Transverse colon (tissue), 4 donors: ENCODE data around the gene UBN1.

Experiments
- POLR2A ChIP-seq: fragments of 450-650 bp; IDR thresholded peaks from one replicate; pipeline ENCODE4 v1.6.1; 2016; ENCODE audit warnings: antibody characterized with exemption, mild to moderate bottlenecking, moderate library complexity
- POLR2AphosphoS5 ChIP-seq, 3 donors: sonication (generic); formaldehyde crosslinking; IDR thresholded peaks; one replicate each; pipeline ENCODE4 v1.6.1; 2016; ENCODE audit warnings: antibody characterized with exemption in 3 of 3
- TF ChIP-seq, protein P1 (sequence below), 5 experiments: fragments of 200-600 bp in 3 of 5; fragments of 450-650 bp in 2 of 5; sonication (generic) in 3 of 5; IDR thresholded peaks; 1 replicate in 2 of 5; 2 replicates in 3 of 5; pipeline ENCODE4 v1.5.1; 2016 to 2017; ENCODE audit warnings: antibody characterized with exemption in 5 of 5, inconsistent platforms in 3 of 5, mild to moderate bottlenecking in 2 of 5, moderate library complexity in 1 of 5

- TF ChIP-seq, protein P1, sequence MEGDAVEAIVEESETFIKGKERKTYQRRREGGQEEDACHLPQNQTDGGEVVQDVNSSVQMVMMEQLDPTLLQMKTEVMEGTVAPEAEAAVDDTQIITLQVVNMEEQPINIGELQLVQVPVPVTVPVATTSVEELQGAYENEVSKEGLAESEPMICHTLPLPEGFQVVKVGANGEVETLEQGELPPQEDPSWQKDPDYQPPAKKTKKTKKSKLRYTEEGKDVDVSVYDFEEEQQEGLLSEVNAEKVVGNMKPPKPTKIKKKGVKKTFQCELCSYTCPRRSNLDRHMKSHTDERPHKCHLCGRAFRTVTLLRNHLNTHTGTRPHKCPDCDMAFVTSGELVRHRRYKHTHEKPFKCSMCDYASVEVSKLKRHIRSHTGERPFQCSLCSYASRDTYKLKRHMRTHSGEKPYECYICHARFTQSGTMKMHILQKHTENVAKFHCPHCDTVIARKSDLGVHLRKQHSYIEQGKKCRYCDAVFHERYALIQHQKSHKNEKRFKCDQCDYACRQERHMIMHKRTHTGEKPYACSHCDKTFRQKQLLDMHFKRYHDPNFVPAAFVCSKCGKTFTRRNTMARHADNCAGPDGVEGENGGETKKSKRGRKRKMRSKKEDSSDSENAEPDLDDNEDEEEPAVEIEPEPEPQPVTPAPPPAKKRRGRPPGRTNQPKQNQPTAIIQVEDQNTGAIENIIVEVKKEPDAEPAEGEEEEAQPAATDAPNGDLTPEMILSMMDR (IDR thresholded peaks at IDR 0.05): no peak
- TF ChIP-seq POLR2A: no peak
- TF ChIP-seq POLR2AphosphoS5 (IDR thresholded peaks at IDR 0.05): no peak
These were observed 38.9 kb downstream of the UBN1 start for GRCh38 chr16:4886151-4886550.
